Measurements from ENCODE around the gene SYNE2.

The SYNE2 gene

DNA sequence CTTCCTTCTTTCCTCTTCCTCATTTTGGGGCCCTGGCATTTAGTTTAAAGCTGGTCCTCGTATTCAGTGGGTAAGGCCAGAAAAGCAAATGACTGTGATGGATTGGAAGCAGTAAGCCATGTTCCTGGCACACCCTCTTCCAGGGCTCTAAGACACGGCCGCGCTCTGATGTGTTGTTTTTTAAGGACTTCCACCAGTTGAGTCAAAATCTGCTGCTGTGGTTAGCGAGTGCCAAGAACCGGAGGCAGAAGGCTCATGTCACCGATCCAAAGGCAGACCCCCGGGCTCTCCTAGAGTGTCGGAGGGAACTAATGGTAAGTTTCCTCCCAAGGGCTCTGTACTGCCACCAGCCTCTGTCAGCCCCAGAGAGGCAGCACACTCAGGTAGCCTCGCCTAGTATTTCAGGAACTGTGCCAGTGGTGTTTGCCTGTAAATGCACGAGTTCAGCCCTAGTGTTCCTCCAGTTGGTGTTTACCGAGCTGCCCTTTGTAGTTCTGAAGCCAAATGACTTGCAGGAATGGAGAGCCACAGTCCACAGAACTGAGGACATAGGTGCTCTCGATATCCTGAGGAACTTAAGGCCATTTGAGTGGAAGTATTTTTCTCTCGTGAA, 368.7 kb downstream of the SYNE2 start:
- no peak for DNase-seq

DNA sequence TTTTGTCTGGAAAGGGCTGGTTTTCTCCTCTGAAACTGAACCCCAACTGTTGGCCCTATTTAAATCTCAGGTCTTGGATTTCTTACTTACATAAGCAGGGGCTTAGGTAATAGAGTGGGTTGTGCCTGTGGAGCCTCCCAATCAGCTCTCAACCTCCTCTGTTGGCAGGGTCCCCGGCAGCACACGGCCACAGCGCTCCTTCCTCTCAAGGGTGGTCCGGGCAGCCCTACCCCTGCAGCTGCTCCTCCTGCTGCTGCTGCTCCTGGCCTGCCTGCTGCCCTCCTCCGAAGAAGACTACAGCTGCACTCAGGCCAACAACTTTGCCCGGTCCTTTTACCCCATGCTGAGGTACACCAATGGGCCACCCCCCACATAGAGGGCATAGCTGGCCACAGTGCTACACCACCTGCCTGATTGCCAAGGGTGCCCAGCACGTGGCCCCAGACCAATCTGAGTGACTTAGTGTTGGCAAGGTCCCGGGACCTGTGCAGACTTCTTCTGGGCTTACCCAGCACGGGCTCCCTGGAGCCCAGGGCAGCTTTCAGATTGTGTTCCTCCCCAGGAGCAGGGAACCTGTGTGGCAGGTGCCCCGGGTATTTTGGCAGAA, 372.4 kb downstream of the SYNE2 start:
- no peak for DNase-seq

DNA sequence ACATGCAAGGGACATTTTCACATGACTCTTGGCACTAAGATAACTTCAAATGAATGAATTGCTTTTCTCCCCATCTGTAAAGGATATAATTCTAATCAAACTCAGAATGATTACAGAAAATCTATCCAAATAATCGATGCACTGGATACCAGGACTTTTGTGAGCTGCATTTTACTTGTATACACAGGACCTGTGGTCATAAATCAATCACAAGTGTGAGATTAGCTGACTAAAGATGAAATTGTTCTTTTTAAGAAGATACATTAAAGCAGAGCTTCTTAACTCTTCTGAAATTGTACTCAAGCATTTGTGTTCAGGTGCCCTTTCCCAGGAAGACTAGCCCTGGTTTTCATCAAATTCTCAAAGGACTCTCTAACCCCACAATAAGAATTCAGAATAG, 375.1 kb downstream of the SYNE2 start:
- DNase-seq, result no peak

DNA sequence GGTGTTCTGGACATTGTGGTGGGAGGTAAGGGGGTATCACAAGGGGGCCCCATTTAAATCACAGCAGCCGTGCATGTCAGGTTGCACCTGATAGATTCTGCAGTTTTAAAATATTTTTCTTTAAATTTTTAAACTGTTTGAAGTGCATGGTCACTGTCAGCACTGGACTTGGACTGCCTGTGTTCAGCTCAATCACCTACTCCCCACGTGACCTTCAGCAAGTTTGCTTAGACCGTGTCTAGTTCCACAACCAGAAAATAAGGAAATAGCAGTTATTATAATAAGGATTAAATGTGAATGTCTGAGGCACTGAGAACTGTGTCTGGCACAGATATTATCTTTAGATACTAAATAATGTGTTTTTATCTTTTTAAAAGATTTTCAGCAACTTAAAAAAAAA, 376.7 kb downstream of the SYNE2 start:
- DNase-seq, result no peak

DNA sequence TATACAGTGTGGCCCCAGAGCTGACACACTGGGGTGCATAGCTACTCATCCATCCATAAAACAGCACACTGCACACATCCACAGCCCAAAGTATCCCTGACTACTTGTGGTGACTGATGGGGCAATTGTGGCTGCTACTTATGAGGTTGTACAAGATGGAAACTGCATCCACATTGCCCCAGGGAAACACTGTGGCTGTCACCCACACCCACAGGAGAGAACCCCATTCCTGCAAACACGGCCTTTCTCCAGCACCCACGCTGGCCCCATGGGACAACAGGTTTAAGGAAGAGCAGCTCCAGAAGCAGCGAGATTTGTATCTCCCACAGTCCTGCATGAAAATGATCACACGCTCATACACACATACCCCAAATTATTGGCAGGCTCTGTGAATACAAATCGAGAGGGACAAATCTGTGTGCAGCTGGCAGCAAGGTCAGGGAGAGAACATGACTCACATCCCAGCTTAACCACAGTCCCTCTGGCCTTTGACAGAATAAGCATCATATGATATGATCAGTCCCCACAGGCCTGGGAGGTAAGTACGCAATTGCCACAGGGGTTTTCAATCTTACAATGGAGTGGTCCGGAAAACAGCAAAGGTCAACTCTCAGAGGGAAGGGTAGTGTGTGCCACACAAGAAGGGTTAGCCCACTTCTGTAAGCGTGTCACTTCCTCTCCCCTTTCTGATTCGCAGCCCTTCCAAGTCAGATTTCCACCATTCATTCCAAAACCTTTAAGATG, 379.5 kb downstream of the SYNE2 start:
- no peak for DNase-seq

DNA sequence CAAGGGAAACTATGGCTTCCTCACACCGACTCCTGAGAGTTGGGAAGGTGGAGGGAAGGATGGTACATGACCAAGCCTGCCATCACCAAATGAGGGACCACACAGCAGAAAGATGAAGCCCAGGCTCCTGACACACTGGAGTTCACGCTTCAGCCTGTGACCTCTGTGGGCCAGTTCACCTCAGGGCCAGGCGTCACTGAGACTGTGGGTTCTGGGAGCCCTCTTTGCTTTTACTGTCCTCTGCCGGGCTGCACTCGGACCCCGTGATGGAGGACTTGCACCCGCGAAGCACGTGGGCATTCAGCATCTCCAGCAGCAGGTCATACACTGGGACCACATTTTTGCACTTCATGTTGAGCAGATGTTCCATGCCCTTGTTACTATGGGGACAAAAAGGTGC, 380.1 kb downstream of the SYNE2 start:
- DNase-seq, result no peak

DNA sequence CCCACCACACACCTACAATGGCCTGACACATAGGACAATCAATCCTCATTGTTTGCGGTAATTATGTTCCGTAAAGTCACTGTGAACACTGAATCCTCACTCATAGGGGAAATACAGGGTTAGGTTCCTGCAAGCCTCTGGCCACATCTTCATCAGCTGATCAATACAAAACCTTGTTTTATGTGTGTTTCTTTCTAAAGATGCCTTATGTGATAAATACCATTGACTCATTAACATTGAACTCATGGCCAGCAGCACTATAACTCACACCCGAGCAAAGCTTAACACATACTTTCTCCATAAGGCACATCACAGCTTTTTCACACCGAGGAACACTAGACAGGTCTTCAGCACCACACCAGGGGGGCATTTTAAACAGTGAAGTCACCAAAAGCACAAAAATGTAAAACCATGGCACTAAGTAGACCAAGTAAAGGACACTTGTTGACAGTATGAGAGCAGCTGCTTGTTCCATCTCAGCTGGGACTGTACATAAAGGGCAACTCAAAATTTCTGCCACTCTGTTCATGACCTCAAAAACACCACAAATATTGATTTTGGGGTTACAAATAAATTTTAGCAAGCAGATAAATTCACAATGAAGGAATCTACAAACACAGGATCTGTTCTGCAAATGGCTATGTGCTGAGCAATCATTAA, 380.9 kb downstream of the SYNE2 start:
- DNase-seq, result no peak

DNA sequence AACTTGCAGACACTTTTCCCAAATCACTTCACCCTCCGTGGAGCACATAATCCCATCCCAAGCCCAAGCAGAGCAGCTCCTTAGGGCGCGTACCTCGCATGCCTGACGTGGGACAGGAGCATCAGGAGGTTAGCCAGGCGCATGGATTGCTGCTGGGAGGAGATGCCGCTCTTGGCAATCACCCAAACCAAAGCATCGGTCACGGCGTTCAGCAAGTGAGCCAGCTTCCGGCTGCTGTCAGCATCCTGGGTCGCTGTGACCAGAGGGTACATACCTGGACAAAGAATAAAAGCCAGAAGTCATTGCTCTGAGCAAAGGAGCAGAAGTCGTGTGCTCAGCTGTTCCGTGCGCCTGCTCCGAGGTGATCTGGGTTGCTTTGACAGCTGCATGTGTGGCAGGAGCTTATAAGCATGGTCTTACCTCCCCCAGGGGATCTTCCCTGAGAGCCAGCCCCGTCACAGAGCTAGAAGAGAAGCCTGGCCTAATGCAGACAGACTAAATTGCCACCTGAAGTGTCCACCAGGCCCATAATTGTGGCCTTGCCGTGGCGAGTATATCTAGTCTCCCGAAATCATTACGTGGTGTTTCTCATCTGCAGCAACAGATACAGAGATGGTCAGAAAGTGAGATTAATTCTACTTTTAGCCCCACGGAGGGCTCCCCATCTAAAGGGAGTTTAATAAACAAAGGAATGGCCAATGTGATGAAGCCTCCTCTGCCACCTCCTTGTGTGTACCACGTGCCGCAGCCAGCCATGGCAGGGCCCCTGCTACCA, 382.3 kb downstream of the SYNE2 start:
- DNase-seq, result no peak

DNA sequence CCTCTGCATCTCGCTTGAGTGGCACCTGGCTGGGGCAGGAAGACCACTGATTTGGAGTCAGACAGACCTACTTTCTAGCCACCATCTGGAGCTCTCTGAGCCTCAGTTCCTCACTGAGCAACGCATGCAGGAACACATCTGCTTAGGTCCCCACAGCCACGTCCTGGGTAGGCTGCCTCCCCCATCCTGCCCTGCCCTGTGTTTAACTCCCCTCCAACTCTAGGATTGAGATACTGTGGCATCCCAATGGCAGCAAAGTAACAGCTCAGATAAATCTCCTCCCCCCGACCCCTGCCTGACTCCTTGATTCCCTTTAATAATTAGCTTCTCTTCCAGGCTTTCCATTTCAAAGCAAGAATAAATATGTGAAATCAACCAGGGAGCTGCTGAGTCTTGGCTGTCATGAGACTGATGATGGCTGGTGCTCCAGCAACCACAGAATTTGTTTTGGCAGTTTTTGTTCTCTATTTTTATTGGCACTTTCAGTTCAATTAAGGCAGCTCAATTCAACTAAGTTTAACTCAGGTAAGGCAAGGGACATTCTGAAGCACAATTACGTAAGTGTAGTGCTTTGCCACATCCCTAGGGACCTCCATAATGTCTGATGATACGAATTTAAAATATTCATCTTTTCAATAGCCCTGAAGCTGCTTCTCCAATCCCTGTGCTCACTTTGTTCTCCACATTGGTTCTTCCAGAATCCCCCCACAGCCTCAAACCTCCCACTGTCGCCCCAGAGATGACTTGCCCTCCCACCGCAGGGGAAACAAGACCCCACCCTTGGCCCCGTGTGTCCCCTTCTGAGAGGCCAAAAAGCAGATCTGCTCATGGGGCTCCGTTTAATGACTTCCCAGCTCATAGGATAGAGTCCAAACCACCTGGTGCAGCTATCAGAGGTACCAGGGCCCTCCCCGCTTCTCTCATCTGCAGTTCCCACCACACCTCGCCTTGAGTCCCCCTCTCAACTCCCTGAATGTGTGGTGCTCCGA, 383.1 kb downstream of the SYNE2 start:
- DNase-seq, result no peak

DNA sequence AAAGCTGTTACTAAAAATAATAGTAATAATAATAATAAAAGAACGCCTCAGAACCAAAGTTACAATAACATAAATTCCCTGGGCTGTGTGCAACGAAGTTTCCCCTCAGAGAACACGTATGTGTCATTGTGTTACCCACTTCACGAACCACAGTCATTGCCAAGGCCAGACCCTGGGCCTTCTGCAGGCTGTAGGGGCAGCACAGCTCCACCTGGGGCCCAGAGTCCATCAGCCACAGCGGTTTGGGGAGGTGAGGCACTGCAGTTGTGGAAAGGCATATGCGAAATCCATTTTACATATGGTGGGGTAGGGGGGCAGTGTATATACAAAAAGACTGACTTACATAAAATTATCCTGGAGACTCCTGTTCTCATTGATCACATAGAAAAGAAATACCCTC, 385.2 kb downstream of the SYNE2 start:
- DNase-seq, result no peak

DNA sequence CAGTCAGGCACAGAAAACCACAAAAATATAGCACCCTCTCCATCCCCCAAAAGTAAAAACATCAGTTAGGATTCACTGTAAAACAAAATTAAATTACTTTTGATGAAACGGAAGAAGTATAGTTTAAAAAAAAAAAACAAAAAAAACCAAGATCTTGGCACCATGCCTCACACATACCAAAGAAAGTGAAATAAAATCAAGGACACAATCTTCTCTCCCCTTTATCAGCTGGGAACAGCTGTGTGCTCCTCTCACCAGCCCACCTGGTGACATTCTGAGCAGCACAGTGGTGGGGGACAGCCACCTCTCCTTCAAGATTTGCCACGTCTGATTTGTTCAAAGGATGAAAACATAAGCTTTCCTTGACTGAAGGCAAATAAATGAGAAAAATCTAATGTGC, 385.8 kb downstream of the SYNE2 start:
- DNase-seq, result no peak

DNA sequence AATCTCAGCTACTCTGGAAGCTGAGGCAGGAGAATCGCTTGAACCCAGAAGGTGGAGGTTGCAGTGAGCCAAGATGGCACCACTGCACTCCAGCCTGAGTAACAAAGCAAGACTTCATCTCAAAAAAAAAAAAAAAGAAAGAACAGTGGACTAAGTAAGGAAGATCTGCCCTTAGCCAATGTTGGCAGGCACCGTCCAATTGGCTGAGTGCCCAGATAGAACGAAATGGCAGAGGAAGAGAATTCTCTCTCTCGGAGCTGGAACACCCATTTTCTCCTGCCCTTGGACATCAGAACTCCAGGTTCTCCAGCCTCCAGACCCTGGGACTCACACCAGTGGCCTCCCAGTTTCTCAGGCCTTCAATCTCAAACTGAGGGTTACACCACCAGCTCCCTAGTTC, 391.5 kb downstream of the SYNE2 start:
- DNase-seq, result no peak

DNA sequence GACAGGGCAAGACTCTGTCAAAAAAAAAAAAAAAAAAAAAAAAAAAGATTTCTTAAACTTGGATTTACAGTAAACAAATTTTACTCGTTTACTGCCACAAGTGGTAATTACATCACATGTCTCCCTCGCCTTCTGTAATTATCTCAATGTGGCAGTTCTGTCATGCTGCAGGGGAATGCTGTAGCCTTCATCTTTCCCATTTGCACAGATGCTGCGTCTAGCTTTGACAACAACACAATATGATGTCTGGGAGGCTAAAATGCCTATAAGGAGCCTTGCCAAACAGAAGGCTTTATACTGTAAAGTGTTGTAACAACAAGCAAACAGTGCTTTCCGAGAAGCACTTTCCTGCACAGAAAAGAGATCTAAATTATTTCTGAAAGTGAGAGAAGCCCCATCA, 392.7 kb downstream of the SYNE2 start:
- DNase-seq, result no peak

DNA sequence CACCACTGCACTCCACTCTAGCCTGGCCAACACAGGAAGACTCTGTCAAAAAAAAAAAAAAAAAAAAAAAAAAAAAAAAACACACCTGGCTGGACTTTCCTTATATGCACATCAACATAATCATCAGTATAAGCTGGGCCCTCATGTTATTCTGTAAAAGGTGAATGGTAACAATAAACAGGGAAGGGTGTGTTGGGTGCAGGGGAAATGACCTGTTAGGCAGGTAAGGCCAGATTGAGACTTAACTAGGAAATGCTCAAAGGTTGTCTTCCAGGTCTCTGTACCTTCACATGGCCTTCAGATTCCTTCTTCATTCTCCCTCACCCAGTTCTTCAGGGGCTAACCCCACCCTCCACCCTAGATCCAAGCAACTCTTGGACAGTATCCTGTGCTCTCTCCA, 393.9 kb downstream of the SYNE2 start:
- DNase-seq, result no peak

DNA sequence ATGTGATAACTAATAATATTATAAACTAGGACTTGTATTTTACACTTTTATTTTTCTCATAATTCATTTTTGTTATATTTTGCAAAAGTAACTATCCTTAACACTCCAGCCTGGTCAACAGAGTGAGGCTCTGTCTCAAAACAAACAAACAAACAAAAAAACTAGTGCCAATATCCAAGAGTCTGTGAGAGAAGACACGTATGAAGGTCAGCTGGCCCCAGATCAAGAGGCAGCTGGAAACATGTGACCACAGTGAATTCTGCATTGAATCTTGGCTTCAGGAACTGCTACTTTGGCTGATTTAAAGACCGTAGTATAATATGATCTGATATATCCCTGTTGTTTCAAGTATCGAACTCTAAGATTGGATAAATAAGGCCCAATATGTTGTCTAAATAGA, 394.4 kb downstream of the SYNE2 start:
- no peak for DNase-seq

DNA sequence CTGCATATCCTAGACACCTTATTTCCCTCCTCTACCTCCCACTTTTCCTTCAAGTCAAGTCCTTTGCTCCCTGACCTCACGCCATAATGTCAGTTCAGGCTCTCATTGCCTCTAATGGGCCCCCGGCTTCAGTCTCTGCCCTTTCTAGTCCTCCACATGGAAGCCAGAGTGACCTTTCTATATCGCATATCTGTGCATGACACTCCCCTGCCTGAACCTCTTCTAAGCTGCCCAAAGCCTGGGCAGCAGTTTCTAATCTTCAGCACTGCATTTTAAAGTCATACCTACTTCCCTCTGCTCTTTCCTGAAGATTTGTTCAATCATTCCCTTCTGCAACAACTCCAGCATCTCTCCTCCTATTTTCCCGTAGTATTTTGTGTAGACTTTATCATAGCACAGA, 395.9 kb downstream of the SYNE2 start:
- no peak for DNase-seq

DNA sequence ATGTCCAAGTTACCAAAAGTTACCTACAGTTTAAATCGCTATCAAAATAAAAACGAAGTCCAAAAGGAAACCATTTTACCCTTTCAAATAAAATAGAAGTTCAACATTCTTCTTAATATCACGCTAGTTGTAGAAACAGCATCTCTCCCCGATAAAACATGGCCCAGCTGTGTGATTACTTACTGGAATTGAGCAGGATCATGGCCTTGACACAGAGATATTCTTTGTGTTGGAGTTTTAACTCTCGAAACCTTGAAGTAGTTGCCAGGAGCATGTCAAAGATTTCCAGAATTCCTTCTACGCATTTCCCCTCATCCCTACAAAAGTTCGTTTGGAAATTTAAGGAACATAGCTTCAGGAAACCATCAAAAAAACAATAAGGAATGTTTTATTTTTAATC, 396.6 kb downstream of the SYNE2 start:
- no peak for DNase-seq

DNA sequence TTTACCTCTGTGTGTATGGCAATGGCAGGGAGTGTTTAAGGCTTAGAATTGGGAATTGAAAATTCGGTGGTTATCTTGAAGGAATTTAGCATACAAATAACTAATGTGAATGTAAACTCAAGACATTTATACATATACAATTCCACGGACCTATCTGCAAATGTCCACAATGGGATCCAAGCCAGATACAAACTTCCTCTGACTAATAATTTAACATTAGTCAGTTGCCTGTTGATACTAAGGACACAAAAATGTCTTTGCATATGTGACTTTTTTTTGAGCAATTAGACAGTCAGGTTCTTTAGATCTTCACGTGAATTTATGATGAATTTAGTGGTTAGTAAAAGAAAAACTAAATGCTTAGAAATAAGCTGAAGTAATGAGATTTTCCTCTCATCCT, 400.9 kb downstream of the SYNE2 start:
- DNase-seq, result no peak

DNA sequence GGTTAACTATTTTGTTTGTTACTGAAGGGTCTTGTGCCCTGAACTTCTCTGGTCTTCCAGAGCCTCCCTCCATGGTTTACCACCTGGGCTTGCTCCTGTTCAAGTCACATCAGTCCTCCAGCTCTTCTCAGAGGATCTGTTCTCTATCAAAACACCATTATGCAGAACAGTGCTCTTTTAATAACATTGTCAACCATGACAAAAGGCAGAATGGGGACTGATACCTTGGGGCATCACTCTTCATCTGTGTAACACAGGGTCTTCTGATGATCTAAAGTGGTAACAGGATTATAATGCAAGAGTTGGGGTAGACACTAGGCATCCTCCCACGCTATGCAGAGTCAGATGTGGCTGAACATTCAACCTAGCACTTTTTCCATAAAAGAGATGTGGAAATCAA, 403.0 kb downstream of the SYNE2 start:
- DNase-seq, result no peak

DNA sequence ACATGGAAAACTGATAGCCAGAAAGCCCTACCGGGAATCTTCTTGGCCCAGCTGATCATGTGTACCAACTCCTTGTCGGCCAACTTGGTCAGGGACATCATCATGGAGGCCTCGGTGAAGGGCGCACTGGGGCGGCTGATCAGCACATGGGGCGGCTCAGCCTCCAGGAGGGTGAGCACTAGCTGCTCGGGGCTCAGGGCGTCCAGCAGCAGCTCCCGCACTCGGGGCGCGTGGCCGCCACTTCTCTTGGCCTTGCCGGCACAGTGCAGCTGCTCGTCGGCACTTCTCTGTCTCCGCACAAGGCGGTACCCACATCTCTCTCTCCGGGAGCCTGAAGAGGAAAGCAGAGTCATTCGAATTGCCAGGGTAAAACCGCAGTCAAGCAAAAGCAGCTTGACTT, 407.6 kb downstream of the SYNE2 start:
- DNase-seq, result no peak

DNA sequence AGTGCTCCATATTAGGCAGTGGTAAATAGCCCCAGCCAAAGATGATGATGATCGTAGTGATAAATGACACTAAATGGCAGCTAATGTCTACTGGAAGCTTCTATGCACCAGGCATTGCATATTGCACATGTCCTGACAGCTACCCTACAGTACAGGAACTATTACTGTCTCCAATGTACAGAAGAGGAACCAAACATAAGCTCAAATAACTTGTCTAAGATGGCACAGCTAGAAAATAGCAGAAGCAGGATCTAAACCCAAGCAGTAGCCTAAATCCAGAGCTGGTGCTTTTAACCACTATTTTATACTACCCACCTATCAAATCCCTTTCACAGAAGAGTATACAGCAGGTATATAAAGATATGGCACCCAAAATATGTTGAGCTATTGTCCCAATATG, 412.4 kb downstream of the SYNE2 start:
- DNase-seq, result no peak

DNA sequence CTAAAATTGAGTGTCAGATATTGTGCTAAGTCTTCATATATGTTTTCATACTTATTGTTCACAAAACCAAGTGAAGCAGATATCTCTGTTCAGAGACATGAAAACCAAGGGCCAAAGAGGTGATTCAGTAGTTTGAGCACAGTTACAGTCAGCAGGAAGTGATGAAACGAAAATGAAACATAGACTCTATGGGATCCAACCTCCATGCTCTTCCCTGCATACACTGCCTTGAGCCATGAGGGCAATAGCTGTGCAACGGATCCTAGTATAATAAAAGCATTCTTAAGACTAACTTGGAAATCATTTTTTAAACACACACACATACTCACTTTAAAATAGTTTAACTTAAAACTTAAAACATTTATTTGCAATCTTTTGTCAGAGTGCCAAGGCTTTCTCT, 413.4 kb downstream of the SYNE2 start:
- DNase-seq, result no peak
